HepG2 (cell line): ENCODE measurements around the gene CIAO3. TPM values are rescaled to one million over a fixed set of nuclear protein-coding genes. Genes with fewer than 3 reads are reported as not detected.

Source experiments
- AGO1 ChIP-seq: fragments of 200-400 bp; formaldehyde crosslinking; IDR thresholded peaks from 2 replicates; pipeline ENCODE4 v1.6.1; 2017; ENCODE audit warnings: mild to moderate bottlenecking, low read depth, low read length, moderate library complexity; ENCODE audit not compliant: poor library complexity, severe bottlenecking
- AKAP8 ChIP-seq: sonication (generic); formaldehyde crosslinking; IDR thresholded peaks from 2 replicates; pipeline ENCODE4 v1.5.1; 2020; ENCODE audit warnings: mild to moderate bottlenecking, missing genetic modification reagents
- ARID4A ChIP-seq: sonication (generic); formaldehyde crosslinking; IDR thresholded peaks from 2 replicates; pipeline ENCODE4 v1.5.0; 2020; ENCODE audit warnings: mild to moderate bottlenecking, missing genetic modification reagents, borderline replicate concordance
- BCL6 ChIP-seq: IDR thresholded peaks from 2 replicates; pipeline ENCODE4 v1.6.1; 2016; ENCODE audit warnings: missing genetic modification reagents, missing compliant biosample characterization
- DMAP1 ChIP-seq: IDR thresholded peaks from 2 replicates; pipeline ENCODE4 v1.6.1; 2016
- ELF3 ChIP-seq: IDR thresholded peaks from 2 replicates; pipeline ENCODE4 v1.6.1; 2016; ENCODE audit warnings: missing genetic modification reagents, missing compliant biosample characterization
- ELF4 ChIP-seq: sonication (generic); formaldehyde crosslinking; IDR thresholded peaks from 2 replicates; pipeline ENCODE4 v1.5.0; 2020; ENCODE audit warnings: missing genetic modification reagents, mild to moderate bottlenecking, moderate library complexity, borderline replicate concordance
- FOXA1 ChIP-seq, 2 experiments: fragments of 450-650 bp in 1 of 2; sonication (generic) in 1 of 2; formaldehyde crosslinking in 1 of 2; IDR thresholded peaks; 2 replicates each; pipeline versions ENCODE4 v1.4.0 to v1.6.1; 2016 to 2020; ENCODE audit warnings: missing genetic modification reagents in 1 of 2
- HMGXB4 ChIP-seq, 2 experiments: sonication (generic) in 1 of 2; formaldehyde crosslinking in 1 of 2; IDR thresholded peaks; 2 replicates each; pipeline versions ENCODE4 v1.4.0 to v1.6.1; 2018 to 2020; ENCODE audit warnings: missing genetic modification reagents in 2 of 2, borderline replicate concordance in 1 of 2, low read depth in 1 of 2, mild to moderate bottlenecking in 1 of 2, missing biosample characterization in 1 of 2
- HNRNPLL ChIP-seq: fragments of 200-400 bp; formaldehyde crosslinking; IDR thresholded peaks from 2 replicates; pipeline ENCODE4 v1.6.1; 2017; ENCODE audit warnings: mild to moderate bottlenecking, low read depth, low read length; ENCODE audit not compliant: poor library complexity, severe bottlenecking
- MLLT10 ChIP-seq: sonication (generic); formaldehyde crosslinking; IDR thresholded peaks from 2 replicates; pipeline ENCODE4 v1.4.0; 2020; ENCODE audit warnings: missing genetic modification reagents
- NKX3-1 ChIP-seq: sonication (generic); formaldehyde crosslinking; IDR thresholded peaks from 2 replicates; pipeline ENCODE4 v1.5.0; 2020; ENCODE audit warnings: missing genetic modification reagents
- NR2F6 ChIP-seq, 2 experiments: IDR thresholded peaks; 2 replicates each; pipeline ENCODE4 v1.6.1; 2016; ENCODE audit warnings: antibody characterized with exemption in 1 of 2, mild to moderate bottlenecking in 1 of 2
- PHF21A ChIP-seq: sonication (generic); formaldehyde crosslinking; IDR thresholded peaks from 2 replicates; pipeline ENCODE4 v1.5.0; 2020; ENCODE audit warnings: mild to moderate bottlenecking, missing genetic modification reagents
- PHF8 ChIP-seq: sonication (generic); formaldehyde crosslinking; IDR thresholded peaks from 2 replicates; pipeline ENCODE4 v1.5.0; 2020; ENCODE audit warnings: missing genetic modification reagents
- RXRA ChIP-seq: sonication (generic); formaldehyde crosslinking; IDR thresholded peaks from 2 replicates; pipeline ENCODE4 v1.5.1; 2020; ENCODE audit warnings: missing genetic modification reagents
- SAP130 ChIP-seq: IDR thresholded peaks from 2 replicates; pipeline ENCODE4 v1.6.1; 2016; ENCODE audit warnings: low read depth
- YEATS2 ChIP-seq: sonication (generic); formaldehyde crosslinking; IDR thresholded peaks from 2 replicates; pipeline ENCODE4 v1.4.0; 2020; ENCODE audit warnings: missing genetic modification reagents, borderline replicate concordance
- ZBTB7B ChIP-seq: sonication (generic); formaldehyde crosslinking; IDR thresholded peaks from 2 replicates; pipeline ENCODE4 v1.4.0; 2020; ENCODE audit warnings: missing genetic modification reagents
- ZFX ChIP-seq: sonication (generic); formaldehyde crosslinking; IDR thresholded peaks from 2 replicates; pipeline ENCODE4 v1.4.0; 2020; ENCODE audit warnings: mild to moderate bottlenecking, low read depth, missing genetic modification reagents, moderate library complexity
- ZNF317 ChIP-seq: sonication (generic); formaldehyde crosslinking; IDR thresholded peaks from 2 replicates; pipeline ENCODE4 v1.5.0; 2020; ENCODE audit warnings: mild to moderate bottlenecking, missing genetic modification reagents
- ZNF350 ChIP-seq: sonication (generic); formaldehyde crosslinking; IDR thresholded peaks from 2 replicates; pipeline ENCODE4 v1.4.0; 2020; ENCODE audit warnings: mild to moderate bottlenecking, low read depth, missing genetic modification reagents, borderline replicate concordance
- ZNF383 ChIP-seq: sonication (generic); formaldehyde crosslinking; IDR thresholded peaks from 2 replicates; pipeline ENCODE4 v1.4.0; 2020; ENCODE audit warnings: missing genetic modification reagents, mild to moderate bottlenecking, borderline replicate concordance
- polyA plus RNA-seq, 8 experiments: library from polyadenylated mRNA; depleted of rRNA in 3 of 8; stranded (reverse) in 7 of 8; unstranded in 1 of 8; fragments of >200 nt; fragmentation: Illumina TruSeq in 4 of 8; extraction: Trizol in 4 of 8; gene quantifications; 2 replicates each; pipeline versions ENCODE4 v1.2.1 to v1.2.3, GENCODE V29; 2011 to 2016; ENCODE audit warnings: low read depth in 4 of 8, missing spikeins in 1 of 8, mixed read lengths in 1 of 8; ENCODE audit not compliant: insufficient read depth in 1 of 8
- total RNA-seq, 5 experiments: library from RNA; depleted of rRNA; stranded (reverse); fragments of >200 nt; fragmentation: Illumina TruSeq; extraction: Trizol; gene quantifications; 2 replicates each; pipeline ENCODE4 v1.2.3, GENCODE V29; 2016; ENCODE audit warnings: low read depth in 1 of 5

CIAO3 gene
- total and polyA plus RNA-seq, 2 of the 13 experiments (the other 11 are each of a cell fraction or from before 2014, with no cell fraction given): 21.7 to 25.0 TPM

DNA sequence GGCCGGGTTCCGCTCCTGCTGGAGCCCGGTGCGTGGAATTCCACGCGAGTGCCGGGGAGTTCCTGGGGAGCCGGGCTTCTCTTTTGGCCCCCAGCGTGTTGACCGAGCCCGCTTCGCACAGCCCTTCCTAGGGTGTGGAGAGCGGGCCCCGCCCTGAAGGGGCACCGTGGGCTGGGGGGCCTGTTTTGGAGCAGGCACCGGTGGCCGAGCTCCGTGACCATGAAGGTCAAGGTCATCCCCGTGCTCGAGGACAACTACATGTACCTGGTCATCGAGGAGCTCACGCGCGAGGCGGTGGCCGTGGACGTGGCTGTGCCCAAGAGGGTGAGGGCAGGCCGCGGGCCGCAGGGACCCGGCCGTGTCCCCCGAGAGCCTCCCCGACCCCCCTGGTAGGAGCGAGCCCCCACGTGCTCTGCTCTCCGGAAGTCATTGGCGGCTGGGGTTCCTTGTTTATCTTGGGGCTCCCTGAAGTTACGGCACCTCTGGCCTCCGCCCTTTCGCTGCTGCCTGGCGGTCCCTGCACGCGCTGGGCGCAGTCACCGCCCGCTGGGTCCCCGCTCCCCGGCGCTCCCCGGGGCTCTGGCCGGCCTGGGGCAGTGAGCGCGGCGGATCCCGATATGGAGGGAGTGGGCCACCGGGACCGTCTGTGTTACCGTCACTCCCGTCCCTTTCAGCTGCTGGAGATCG, 13.4 kb downstream of the CIAO3 start (continued):
- TF ChIP-seq ELF3 (CRISPR knock-in tag) (0 out of 2 replicates have a peak, but pooled peaks have one; percentile 8), ELF4 (no peak), AGO1 (peak; percentile 75), ZBTB7B (CRISPR knock-in tag) (0 out of 2 replicates have a peak, but pooled peaks have one; percentile 42), ZNF350 (CRISPR knock-in tag) (peak; percentile 43), ZFX (CRISPR knock-in tag) (peak; percentile 48; the same call in 1 of the 2 replicates), ZNF317 (CRISPR knock-in tag) (no peak), NKX3-1 (CRISPR knock-in tag) (no peak), ZNF383 (CRISPR knock-in tag) (0 out of 2 replicates have a peak, but pooled peaks have one; percentile 37), HNRNPLL (peak; percentile 49), AKAP8 (CRISPR knock-in tag) (peak; percentile 8; the same call in 1 of the 2 replicates), SAP130 (peak; percentile 2), DMAP1 (CRISPR knock-in tag) (0 out of 2 replicates have a peak, but pooled peaks have one; percentile 15), YEATS2 (CRISPR knock-in tag) (no peak), PHF21A (CRISPR knock-in tag) (no peak), HMGXB4 (CRISPR knock-in tag; IDR thresholded peaks at IDR 0.05; ENCODE audit: borderline replicate concordance in 1 of 2, low read depth in 1 of 2) (no peak; a peak in 1 of 4 replicates), PHF8 (CRISPR knock-in tag) (0 out of 2 replicates have a peak, but pooled peaks have one; percentile 25), ARID4A (CRISPR knock-in tag) (peak; percentile 18; the same call in 1 of the 2 replicates), BCL6 (CRISPR knock-in tag) (peak; percentile 57), FOXA1 (IDR thresholded peaks at IDR 0.05) (no peak), FOXA1 (CRISPR knock-in tag; IDR thresholded peaks at IDR 0.05) (0 out of 2 replicates have a peak, but pooled peaks have one; percentile 20), RXRA (CRISPR knock-in tag) (peak; percentile 60; the same call in 1 of the 2 replicates), NR2F6 (IDR thresholded peaks at IDR 0.05) (no peak), NR2F6 (CRISPR knock-in tag; IDR thresholded peaks at IDR 0.05) (0 out of 2 replicates have a peak, but pooled peaks have one; percentile 6), MLLT10 (CRISPR knock-in tag) (no peak)
